ENCODE results near the gene FOXO1. TPM values are rescaled to one million over a fixed set of nuclear protein-coding genes. Genes with fewer than 3 reads are reported as not detected.

FOXO1 gene
- total RNA-seq, 1 donor from 2014 or later = 14.5 TPM

GRCh38 chr13:40568246-40569023 is 98.0 kb downstream of the FOXO1 start:
- ATAC-seq = no peak
- intact Hi-C loops (cut with DNase I) = loop anchor here (10.0 kb wide), 1 partner anchor 254 kb away; no protein-coding TSS in a partner anchor
- no peak for DNase-seq (ENCODE audit: missing footprints)

- no peak for ATAC-seq
- intact Hi-C loops (cut with DNase I) = loop anchor here (10.0 kb wide), 1 partner anchor 252 kb away; no protein-coding TSS in a partner anchor
These were observed 99.6 kb downstream of the FOXO1 start for GRCh38 chr13:40566811-40567210.

GRCh38 chr13:40565282-40566148 is 100.9 kb downstream of the FOXO1 start:
- intact Hi-C loops (cut with DNase I) = loop anchor here (10.0 kb wide), 1 partner anchor 251 kb away; no protein-coding TSS in a partner anchor
- ATAC-seq (no peak), DNase-seq (ENCODE audit: missing footprints) (no peak)

More at GRCh38 chr13:40566811-40567210, 99.6 kb downstream of the FOXO1 start:
- no peak for DNase-seq (ENCODE audit: missing footprints)

- DNase-seq (ENCODE audit: missing footprints) = no peak
- intact Hi-C loops (cut with DNase I) = loop anchor here (5.0 to 10.0 kb wide), 3 partner anchors 53 to 250 kb away; partner anchors contain the start of gene FOXO1
- no peak for ATAC-seq
These were observed 102.0 kb downstream of the FOXO1 start for GRCh38 chr13:40564342-40565001.

GRCh38 chr13:40563350-40564125 is 102.9 kb downstream of the FOXO1 start:
- intact Hi-C loops (cut with DNase I) = loop anchor here (5.0 to 10.0 kb wide), 3 partner anchors 54 to 249 kb away; partner anchors contain the start of gene FOXO1
- DNase-seq (ENCODE audit: missing footprints) = no peak
- peak; percentile 75 for ATAC-seq

- ATAC-seq (peak; percentile 3), DNase-seq (ENCODE audit: missing footprints) (no peak)
- intact Hi-C loops (cut with DNase I) = loop anchor here (5.0 to 10.0 kb wide), 3 partner anchors 54 to 248 kb away; partner anchors contain the start of gene FOXO1
These were observed 103.5 kb downstream of the FOXO1 start for GRCh38 chr13:40562975-40563349.

- DNase-seq (ENCODE audit: missing footprints) = no peak
- no peak for ATAC-seq
- intact Hi-C loops (cut with DNase I) = loop anchor here (5.0 to 10.0 kb wide), 3 partner anchors 57 to 245 kb away; partner anchors contain the start of gene FOXO1
These were observed 106.5 kb downstream of the FOXO1 start for GRCh38 chr13:40559915-40560314.

- DNase-seq (ENCODE audit: missing footprints) = no peak
- no peak for ATAC-seq
- intact Hi-C loops (cut with DNase I) = no loop called here
These were observed 107.8 kb downstream of the FOXO1 start for GRCh38 chr13:40558656-40559055.

GRCh38 chr13:40556453-40556852 is 110.0 kb downstream of the FOXO1 start:
- DNase-seq (ENCODE audit: missing footprints) (no peak), ATAC-seq (no peak)
- intact Hi-C loops (cut with DNase I) = no loop called here

GRCh38 chr13:40553356-40553755 is 113.1 kb downstream of the FOXO1 start:
- intact Hi-C loops (cut with DNase I) = no loop called here
- DNase-seq (ENCODE audit: missing footprints) (no peak), ATAC-seq (no peak)

GRCh38 chr13:40552895-40553294 is 113.5 kb downstream of the FOXO1 start:
- ATAC-seq = no peak
- intact Hi-C loops (cut with DNase I) = no loop called here
- DNase-seq (ENCODE audit: missing footprints) = no peak

GRCh38 chr13:40550130-40550529 is 116.3 kb downstream of the FOXO1 start:
- intact Hi-C loops (cut with DNase I) = no loop called here
- ATAC-seq = no peak
- DNase-seq (ENCODE audit: missing footprints) = no peak

- peak; percentile 42 for ATAC-seq
- DNase-seq (ENCODE audit: missing footprints) = no peak
- intact Hi-C loops (cut with DNase I) = no loop called here
These were observed 116.8 kb downstream of the FOXO1 start for GRCh38 chr13:40549500-40550094.

GRCh38 chr13:40547591-40548315 is 118.7 kb downstream of the FOXO1 start:
- intact Hi-C loops (cut with DNase I) = no loop called here
- ATAC-seq = no peak
- no peak for DNase-seq (ENCODE audit: missing footprints)

GRCh38 chr13:40546047-40546446 is 120.4 kb downstream of the FOXO1 start:
- ATAC-seq = no peak
- DNase-seq (ENCODE audit: missing footprints) = no peak
- intact Hi-C loops (cut with DNase I) = no loop called here

- intact Hi-C loops (cut with DNase I) = no loop called here
- ATAC-seq (no peak), DNase-seq (ENCODE audit: missing footprints) (no peak)
These were observed 126.0 kb downstream of the FOXO1 start for GRCh38 chr13:40540328-40541044.

Measured in Right ventricle myocardium inferior (tissue), 1 donor.